Epithelial cell of esophagus (primary cell): ENCODE data around the gene PTPRZ1.

Experiments used
- DNase-seq: peaks from one replicate; pipeline ENCODE4 v3.0.0; 2010; ENCODE audit warnings: low read depth
- H3K4me3 ChIP-seq: 2 replicates; pipeline ENCODE4 v1.5.1; 2011; ENCODE audit warnings: mild to moderate bottlenecking, low read length, control low read depth
- TF ChIP-seq, protein P1 (sequence below): IDR thresholded peaks from 2 replicates; pipeline ENCODE4 v1.5.1; 2011; ENCODE audit warnings: low read depth, mild to moderate bottlenecking, low read length, control low read depth, inconsistent platforms; ENCODE audit not compliant: insufficient read depth; ENCODE audit errors: missing control alignments

PTPRZ1 gene

DNA sequence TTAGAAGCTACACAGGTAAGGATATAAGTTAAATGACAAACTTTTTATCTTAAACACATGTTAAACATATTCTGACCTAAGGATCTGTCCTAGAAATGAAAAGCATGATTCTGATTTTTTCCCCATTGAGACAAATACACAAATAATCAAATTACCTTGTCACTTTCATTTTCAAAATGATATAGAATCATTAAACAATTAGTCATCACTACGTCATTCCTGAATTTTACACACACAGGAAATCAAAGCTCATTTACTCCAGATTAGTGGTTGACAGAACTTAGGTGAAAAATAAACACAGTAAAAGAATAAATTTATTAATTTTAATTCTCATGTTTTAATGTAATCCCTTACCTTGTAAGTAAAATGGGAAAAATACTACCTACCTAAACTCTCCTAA is 182.1 kb downstream of the PTPRZ1 start:
- TF ChIP-seq, protein P1, sequence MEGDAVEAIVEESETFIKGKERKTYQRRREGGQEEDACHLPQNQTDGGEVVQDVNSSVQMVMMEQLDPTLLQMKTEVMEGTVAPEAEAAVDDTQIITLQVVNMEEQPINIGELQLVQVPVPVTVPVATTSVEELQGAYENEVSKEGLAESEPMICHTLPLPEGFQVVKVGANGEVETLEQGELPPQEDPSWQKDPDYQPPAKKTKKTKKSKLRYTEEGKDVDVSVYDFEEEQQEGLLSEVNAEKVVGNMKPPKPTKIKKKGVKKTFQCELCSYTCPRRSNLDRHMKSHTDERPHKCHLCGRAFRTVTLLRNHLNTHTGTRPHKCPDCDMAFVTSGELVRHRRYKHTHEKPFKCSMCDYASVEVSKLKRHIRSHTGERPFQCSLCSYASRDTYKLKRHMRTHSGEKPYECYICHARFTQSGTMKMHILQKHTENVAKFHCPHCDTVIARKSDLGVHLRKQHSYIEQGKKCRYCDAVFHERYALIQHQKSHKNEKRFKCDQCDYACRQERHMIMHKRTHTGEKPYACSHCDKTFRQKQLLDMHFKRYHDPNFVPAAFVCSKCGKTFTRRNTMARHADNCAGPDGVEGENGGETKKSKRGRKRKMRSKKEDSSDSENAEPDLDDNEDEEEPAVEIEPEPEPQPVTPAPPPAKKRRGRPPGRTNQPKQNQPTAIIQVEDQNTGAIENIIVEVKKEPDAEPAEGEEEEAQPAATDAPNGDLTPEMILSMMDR: no peak
- DNase-seq: peak; percentile 27
- no peak overlapping the region for H3K4me3 ChIP-seq

- TF ChIP-seq, protein P1: no peak
- no peak overlapping the region for H3K4me3 ChIP-seq
- peak; percentile 16 for DNase-seq
These were observed 184.0 kb downstream of the PTPRZ1 start for GRCh38 chr7:122056977-122057376.

GRCh38 chr7:122059542-122059941 is 186.6 kb downstream of the PTPRZ1 start:
- no peak for DNase-seq
- TF ChIP-seq, protein P1: no peak
- H3K4me3 ChIP-seq: no peak overlapping the region

- no peak for DNase-seq
- H3K4me3 ChIP-seq: no peak overlapping the region
- TF ChIP-seq, protein P1: no peak
These were observed 190.2 kb downstream of the PTPRZ1 start for GRCh38 chr7:122063146-122063545.

GRCh38 chr7:122064971-122065370 is 192.0 kb downstream of the PTPRZ1 start:
- no peak overlapping the region for H3K4me3 ChIP-seq
- TF ChIP-seq, protein P1: no peak
- DNase-seq: no peak

- no peak overlapping the region for H3K4me3 ChIP-seq
- TF ChIP-seq, protein P1: no peak
- no peak for DNase-seq
These were observed 194.1 kb downstream of the PTPRZ1 start for GRCh38 chr7:122067077-122067476.

DNA sequence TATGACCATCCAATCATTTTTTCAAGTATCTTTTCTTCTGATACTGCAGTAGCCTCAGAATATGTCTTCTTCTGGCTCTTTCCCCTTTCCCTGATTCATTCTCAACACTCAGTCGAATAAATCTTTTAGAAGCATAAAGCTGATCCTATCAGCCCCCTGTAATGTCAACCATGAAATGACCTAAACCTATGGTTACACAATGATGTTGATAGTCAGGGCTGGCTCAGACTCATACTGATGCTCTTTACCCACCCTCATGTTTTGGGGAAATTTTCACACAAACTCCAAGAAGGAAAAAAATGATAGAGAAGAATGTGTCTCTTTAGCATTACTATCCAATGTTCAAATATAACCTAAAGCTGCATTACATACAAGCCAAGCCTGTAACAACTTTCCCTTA is 195.1 kb downstream of the PTPRZ1 start:
- DNase-seq: no peak
- no peak overlapping the region for H3K4me3 ChIP-seq
- TF ChIP-seq, protein P1: no peak
